SK-N-SH (cell line): ENCODE measurements around the gene PTPRG. TPM values are rescaled to one million over a fixed set of nuclear protein-coding genes. Genes with fewer than 3 reads are reported as not detected.

ENCODE experiments used
- CTCF ChIA-PET: fragments of 300-600, 350-600 bp; formaldehyde crosslinking; extraction: SDS; loops from one replicate; lab custom pipeline; 2021; lab: Yijun Ruan, JAX
- POLR2A ChIA-PET: fragments of 350-600 bp; sonication (Branson Sonifier 250); formaldehyde crosslinking; extraction: SDS; loops from one replicate; lab custom pipeline; 2020; ENCODE audit warnings: antibody characterized with exemption, inconsistent platforms; lab: Yijun Ruan, JAX
- DNase-seq: peaks from one replicate; pipeline ENCODE4 v3.0.0; 2012
- H2AFZ ChIP-seq: fragments of 200-600 bp; sonication (generic); 2 replicates; pipeline ENCODE4 v1.8.1; 2016; ENCODE audit warnings: antibody characterized with exemption, mild to moderate bottlenecking, low read depth
- H3F3A ChIP-seq: fragments of 200-600 bp; sonication (generic); replicated peaks from 2 replicates; pipeline ENCODE3; 2016; ENCODE audit warnings: antibody characterized with exemption, mild to moderate bottlenecking; ENCODE audit not compliant: insufficient read depth
- H3K27ac ChIP-seq, 2 experiments: fragments of 200-500 bp in 1 of 2; fragments of 200-600 bp in 1 of 2; sonication (Bioruptor generic) in 1 of 2; sonication (generic), shearing (Covaris generic) in 1 of 2; 2 replicates each; pipeline versions ENCODE4 v1.5.1 to v1.6.1; 2014 to 2016; ENCODE audit warnings: low read depth in 2 of 2, inconsistent platforms in 1 of 2, low read length in 1 of 2, mild to moderate bottlenecking in 1 of 2, mixed read lengths in 1 of 2
- H3K27me3 ChIP-seq: fragments of 200-600 bp; sonication (generic), shearing (Covaris generic); 2 replicates; pipeline ENCODE4 v1.6.1; 2016; ENCODE audit warnings: mixed run types; ENCODE audit not compliant: insufficient read depth
- H3K36me3 ChIP-seq, 2 experiments: fragments of 200-500 bp in 1 of 2; fragments of 200-600 bp in 1 of 2; sonication (Bioruptor generic) in 1 of 2; sonication (generic) in 1 of 2; replicated peaks in 1 of 2; 2 replicates each; pipeline versions ENCODE3 to v1.5.1; 2014 to 2016; ENCODE audit warnings: low read length in 1 of 2, mild to moderate bottlenecking in 1 of 2; ENCODE audit not compliant: insufficient read depth in 2 of 2, control insufficient read depth in 1 of 2
- H3K4me1 ChIP-seq, 2 experiments: fragments of 200-500 bp in 1 of 2; fragments of 200-600 bp in 1 of 2; sonication (Bioruptor generic) in 1 of 2; sonication (generic), shearing (Covaris generic) in 1 of 2; 2 replicates each; pipeline versions ENCODE4 v1.5.1 to v1.6.1; 2014 to 2016; ENCODE audit warnings: low read depth in 1 of 2, low read length in 1 of 2, mixed run types in 1 of 2; ENCODE audit not compliant: insufficient read depth in 2 of 2, control insufficient read depth in 1 of 2
- H3K4me2 ChIP-seq: fragments of 200-600 bp; sonication (generic), shearing (Covaris generic); 2 replicates; pipeline ENCODE4 v1.6.1; 2017; ENCODE audit warnings: mixed run types
- H3K4me3 ChIP-seq, 2 experiments: fragments of 200-500 bp in 1 of 2; fragments of 200-600 bp in 1 of 2; sonication (Bioruptor generic) in 1 of 2; sonication (generic), shearing (Covaris generic) in 1 of 2; 2 replicates each; pipeline versions ENCODE4 v1.5.1 to v1.8.1; 2014 to 2016; ENCODE audit warnings: low read depth in 2 of 2, inconsistent platforms in 1 of 2, low read length in 1 of 2, mild to moderate bottlenecking in 1 of 2, mixed read lengths in 1 of 2, moderate library complexity in 1 of 2
- H3K79me2 ChIP-seq: fragments of 200-600 bp; sonication (generic); 2 replicates; pipeline ENCODE4 v1.8.1; 2017; ENCODE audit warnings: mild to moderate bottlenecking; ENCODE audit not compliant: insufficient read depth
- H3K9ac ChIP-seq: fragments of 200-600 bp; sonication (generic); 2 replicates; pipeline ENCODE4 v1.6.1; 2017; ENCODE audit warnings: mixed run types
- H3K9me2 ChIP-seq: fragments of 200-600 bp; sonication (generic); 2 replicates; pipeline ENCODE4 v1.6.1; 2017; ENCODE audit warnings: mixed run types
- H3K9me3 ChIP-seq: fragments of 200-600 bp; sonication (generic); 2 replicates; pipeline ENCODE4 v1.6.1; 2017; ENCODE audit warnings: mixed run types, mild to moderate bottlenecking, moderate library complexity
- H4K20me1 ChIP-seq: fragments of 200-600 bp; sonication (generic); 2 replicates; pipeline ENCODE4 v1.6.1; 2017; ENCODE audit warnings: mild to moderate bottlenecking, mixed run types; ENCODE audit not compliant: insufficient read depth
- EP300 ChIP-seq, 2 experiments: IDR thresholded peaks; 2 replicates each; pipeline versions ENCODE4 v1.4.0 to v1.6.1; 2012; ENCODE audit warnings: borderline replicate concordance in 1 of 2, low read depth in 1 of 2, low read length in 1 of 2
- FOSL2 ChIP-seq: IDR thresholded peaks from 2 replicates; pipeline ENCODE4 v1.4.0; 2012; ENCODE audit warnings: low read depth, mild to moderate bottlenecking, moderate library complexity, borderline replicate concordance
- GATA2 ChIP-seq: sonication (generic); formaldehyde crosslinking; IDR thresholded peaks from 2 replicates; pipeline ENCODE4 v1.5.0; 2020; ENCODE audit warnings: mild to moderate bottlenecking, missing genetic modification reagents
- JUND ChIP-seq: IDR thresholded peaks from 2 replicates; pipeline ENCODE4 v1.4.0; 2012
- MXI1 ChIP-seq: IDR thresholded peaks from 2 replicates; pipeline ENCODE4 v1.6.1; 2012; ENCODE audit warnings: mild to moderate bottlenecking, low read depth, low read length, improper control_type of control experiment
- NFIC ChIP-seq: IDR thresholded peaks from 2 replicates; pipeline ENCODE4 v1.4.0; 2012; ENCODE audit warnings: borderline replicate concordance
- NRF1 ChIP-seq: IDR thresholded peaks from 2 replicates; pipeline ENCODE4 v1.6.1; 2012; ENCODE audit warnings: low read depth, mild to moderate bottlenecking, low read length
- POLR2AphosphoS5 ChIP-seq: IDR thresholded peaks from 2 replicates; pipeline ENCODE4 v1.6.1; 2012; ENCODE audit warnings: low read depth, low read length
- RAD21 ChIP-seq: IDR thresholded peaks from 2 replicates; pipeline ENCODE4 v1.6.1; 2012; ENCODE audit warnings: mild to moderate bottlenecking, low read length
- RCOR1 ChIP-seq: fragments of 150-350 bp; IDR thresholded peaks from 2 replicates; pipeline ENCODE4 v1.6.1; 2017; ENCODE audit warnings: antibody characterized with exemption, low read length
- SIN3A ChIP-seq: IDR thresholded peaks from 2 replicates; pipeline ENCODE4 v1.6.1; 2012; ENCODE audit warnings: low read depth, mild to moderate bottlenecking, low read length, moderate library complexity, borderline replicate concordance
- SMC3 ChIP-seq: IDR thresholded peaks from 2 replicates; pipeline ENCODE4 v1.6.1; 2012; ENCODE audit warnings: low read depth, low read length, improper control_type of control experiment
- TAF1 ChIP-seq: IDR thresholded peaks from 2 replicates; pipeline ENCODE4 v1.6.1; 2012; ENCODE audit warnings: low read depth, mild to moderate bottlenecking, low read length, moderate library complexity, borderline replicate concordance
- TCF12 ChIP-seq: IDR thresholded peaks from 2 replicates; pipeline ENCODE4 v1.4.0; 2012
- TEAD4 ChIP-seq: IDR thresholded peaks from 2 replicates; pipeline ENCODE4 v1.4.0; 2012; ENCODE audit warnings: mild to moderate bottlenecking, borderline replicate concordance; ENCODE audit not compliant: insufficient read depth
- YY1 ChIP-seq: IDR thresholded peaks from 2 replicates; pipeline ENCODE4 v1.4.0; 2012; ENCODE audit warnings: low read depth, mild to moderate bottlenecking
- WGBS: methylation state at CpG from one replicate; pipeline ENCODE4 v1.1.6; 2017; ENCODE audit warnings: low lambda C conversion rate; 5-methylcytosine and 5-hydroxymethylcytosine counted together
- polyA plus RNA-seq, 3 experiments: library from polyadenylated mRNA; depleted of rRNA; stranded (reverse); fragments of >200 nt; gene quantifications; 2 replicates each; pipeline ENCODE4 v1.2.3, GENCODE V29; 2012
- TF ChIP-seq, protein P1 (sequence below): IDR thresholded peaks from 2 replicates; pipeline ENCODE4 v1.6.1; 2012; ENCODE audit warnings: mild to moderate bottlenecking, low read depth, low read length, moderate library complexity
- TF ChIP-seq, protein P2 (sequence below): fragments of 150-350 bp; IDR thresholded peaks from 2 replicates; pipeline ENCODE4 v1.6.1; 2016; ENCODE audit warnings: mild to moderate bottlenecking, low read depth, low read length
- TF ChIP-seq, protein P3 (sequence below): IDR thresholded peaks from 2 replicates; pipeline ENCODE4 v1.4.0; 2012; ENCODE audit warnings: low read depth, borderline replicate concordance
- TF ChIP-seq, protein P4 (sequence below): IDR thresholded peaks from 2 replicates; pipeline ENCODE4 v1.4.0; 2012; ENCODE audit warnings: low read depth
- TF ChIP-seq, protein P5 (sequence below): fragments of 150-350 bp; IDR thresholded peaks from 2 replicates; pipeline ENCODE4 v1.6.1; 2017; ENCODE audit warnings: antibody characterized with exemption, low read length, low read depth, borderline replicate concordance
- TF ChIP-seq, protein P6 (sequence below): IDR thresholded peaks from 2 replicates; pipeline ENCODE4 v1.4.0; 2012; ENCODE audit warnings: low read depth, borderline replicate concordance
- TF ChIP-seq, protein P7 (sequence below): fragments of 200-600 bp; sonication (generic); IDR thresholded peaks from 2 replicates; pipeline ENCODE4 v1.6.1; 2017; ENCODE audit warnings: antibody characterized with exemption, mild to moderate bottlenecking, moderate library complexity

Gene PTPRG
- polyA plus RNA-seq, 1 of the 3 experiments (the other 2 are of a cell fraction): 14.1 TPM

DNA sequence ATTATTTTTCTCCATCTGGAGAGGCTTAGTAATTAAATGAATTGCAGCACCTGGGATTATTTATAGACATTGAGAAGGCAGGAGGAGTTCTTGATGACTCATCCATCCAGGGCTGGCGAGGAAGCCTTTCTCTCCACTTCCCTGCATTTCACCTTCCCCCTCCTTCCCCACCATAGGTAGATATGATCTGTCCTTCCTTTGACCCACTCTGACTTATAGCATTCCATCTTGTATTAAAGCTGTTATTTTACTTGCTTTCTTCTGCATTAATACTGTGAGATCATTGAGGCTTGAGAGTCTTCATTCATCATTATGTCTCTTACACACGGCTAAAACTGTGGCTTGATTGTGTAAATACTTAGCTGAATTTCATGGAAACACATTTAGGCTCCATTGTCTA is 523.2 kb downstream of the PTPRG start:
- Histone ChIP-seq H3K4me3 (no peak overlapping the region), H3K27me3 (no peaks in the 10 kb centered on the region), H3K27ac (peak overlapping the region; percentile 16 to 56; a peak in 2 of 4 replicates), H3K79me2 (no peaks in the 10 kb centered on the region), H3F3A (peaks cover 13% of the 10 kb centered on the region), H3K4me2 (peak overlapping the region; percentile 63), H4K20me1 (no peaks in the 10 kb centered on the region), H2AFZ (no peak overlapping the region), H3K4me1 (peaks cover 2 to 12% of the 10 kb centered on the region in 2 experiments), H3K9me3 (no peaks in the 10 kb centered on the region), H3K9me2 (no peaks in the 10 kb centered on the region), H3K36me3 (peaks cover 0 to 2% of the 10 kb centered on the region in 2 experiments), H3K9ac (no peak overlapping the region)
- WGBS: 12% methylated on average over 2 of the region's 2 CpGs
- POLR2A ChIA-PET: no interaction called here
- CTCF ChIA-PET: interaction anchor here (0.6 kb wide), 1 partner anchor 30 kb away, joined by 3 read pairs; no protein-coding TSS in a partner anchor
- DNase-seq: peak; percentile 6
- peak; percentile 4; the same call in 1 of the 2 replicates for TF ChIP-seq RAD21
- TF ChIP-seq, protein P1, sequence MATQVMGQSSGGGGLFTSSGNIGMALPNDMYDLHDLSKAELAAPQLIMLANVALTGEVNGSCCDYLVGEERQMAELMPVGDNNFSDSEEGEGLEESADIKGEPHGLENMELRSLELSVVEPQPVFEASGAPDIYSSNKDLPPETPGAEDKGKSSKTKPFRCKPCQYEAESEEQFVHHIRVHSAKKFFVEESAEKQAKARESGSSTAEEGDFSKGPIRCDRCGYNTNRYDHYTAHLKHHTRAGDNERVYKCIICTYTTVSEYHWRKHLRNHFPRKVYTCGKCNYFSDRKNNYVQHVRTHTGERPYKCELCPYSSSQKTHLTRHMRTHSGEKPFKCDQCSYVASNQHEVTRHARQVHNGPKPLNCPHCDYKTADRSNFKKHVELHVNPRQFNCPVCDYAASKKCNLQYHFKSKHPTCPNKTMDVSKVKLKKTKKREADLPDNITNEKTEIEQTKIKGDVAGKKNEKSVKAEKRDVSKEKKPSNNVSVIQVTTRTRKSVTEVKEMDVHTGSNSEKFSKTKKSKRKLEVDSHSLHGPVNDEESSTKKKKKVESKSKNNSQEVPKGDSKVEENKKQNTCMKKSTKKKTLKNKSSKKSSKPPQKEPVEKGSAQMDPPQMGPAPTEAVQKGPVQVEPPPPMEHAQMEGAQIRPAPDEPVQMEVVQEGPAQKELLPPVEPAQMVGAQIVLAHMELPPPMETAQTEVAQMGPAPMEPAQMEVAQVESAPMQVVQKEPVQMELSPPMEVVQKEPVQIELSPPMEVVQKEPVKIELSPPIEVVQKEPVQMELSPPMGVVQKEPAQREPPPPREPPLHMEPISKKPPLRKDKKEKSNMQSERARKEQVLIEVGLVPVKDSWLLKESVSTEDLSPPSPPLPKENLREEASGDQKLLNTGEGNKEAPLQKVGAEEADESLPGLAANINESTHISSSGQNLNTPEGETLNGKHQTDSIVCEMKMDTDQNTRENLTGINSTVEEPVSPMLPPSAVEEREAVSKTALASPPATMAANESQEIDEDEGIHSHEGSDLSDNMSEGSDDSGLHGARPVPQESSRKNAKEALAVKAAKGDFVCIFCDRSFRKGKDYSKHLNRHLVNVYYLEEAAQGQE: no peak
- TF ChIP-seq, protein P2, sequence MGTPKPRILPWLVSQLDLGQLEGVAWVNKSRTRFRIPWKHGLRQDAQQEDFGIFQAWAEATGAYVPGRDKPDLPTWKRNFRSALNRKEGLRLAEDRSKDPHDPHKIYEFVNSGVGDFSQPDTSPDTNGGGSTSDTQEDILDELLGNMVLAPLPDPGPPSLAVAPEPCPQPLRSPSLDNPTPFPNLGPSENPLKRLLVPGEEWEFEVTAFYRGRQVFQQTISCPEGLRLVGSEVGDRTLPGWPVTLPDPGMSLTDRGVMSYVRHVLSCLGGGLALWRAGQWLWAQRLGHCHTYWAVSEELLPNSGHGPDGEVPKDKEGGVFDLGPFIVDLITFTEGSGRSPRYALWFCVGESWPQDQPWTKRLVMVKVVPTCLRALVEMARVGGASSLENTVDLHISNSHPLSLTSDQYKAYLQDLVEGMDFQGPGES: no peak
- TF ChIP-seq JUND: peak; percentile 59
- no peak for TF ChIP-seq NRF1
- TF ChIP-seq, protein P3, sequence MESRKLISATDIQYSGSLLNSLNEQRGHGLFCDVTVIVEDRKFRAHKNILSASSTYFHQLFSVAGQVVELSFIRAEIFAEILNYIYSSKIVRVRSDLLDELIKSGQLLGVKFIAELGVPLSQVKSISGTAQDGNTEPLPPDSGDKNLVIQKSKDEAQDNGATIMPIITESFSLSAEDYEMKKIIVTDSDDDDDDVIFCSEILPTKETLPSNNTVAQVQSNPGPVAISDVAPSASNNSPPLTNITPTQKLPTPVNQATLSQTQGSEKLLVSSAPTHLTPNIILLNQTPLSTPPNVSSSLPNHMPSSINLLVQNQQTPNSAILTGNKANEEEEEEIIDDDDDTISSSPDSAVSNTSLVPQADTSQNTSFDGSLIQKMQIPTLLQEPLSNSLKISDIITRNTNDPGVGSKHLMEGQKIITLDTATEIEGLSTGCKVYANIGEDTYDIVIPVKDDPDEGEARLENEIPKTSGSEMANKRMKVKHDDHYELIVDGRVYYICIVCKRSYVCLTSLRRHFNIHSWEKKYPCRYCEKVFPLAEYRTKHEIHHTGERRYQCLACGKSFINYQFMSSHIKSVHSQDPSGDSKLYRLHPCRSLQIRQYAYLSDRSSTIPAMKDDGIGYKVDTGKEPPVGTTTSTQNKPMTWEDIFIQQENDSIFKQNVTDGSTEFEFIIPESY: no peak
- TF ChIP-seq GATA2 (CRISPR knock-in tag): no peak
- TF ChIP-seq, protein P4, sequence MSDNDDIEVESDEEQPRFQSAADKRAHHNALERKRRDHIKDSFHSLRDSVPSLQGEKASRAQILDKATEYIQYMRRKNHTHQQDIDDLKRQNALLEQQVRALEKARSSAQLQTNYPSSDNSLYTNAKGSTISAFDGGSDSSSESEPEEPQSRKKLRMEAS: no peak
- peak; percentile 87 for TF ChIP-seq TCF12
- TF ChIP-seq, protein P5, sequence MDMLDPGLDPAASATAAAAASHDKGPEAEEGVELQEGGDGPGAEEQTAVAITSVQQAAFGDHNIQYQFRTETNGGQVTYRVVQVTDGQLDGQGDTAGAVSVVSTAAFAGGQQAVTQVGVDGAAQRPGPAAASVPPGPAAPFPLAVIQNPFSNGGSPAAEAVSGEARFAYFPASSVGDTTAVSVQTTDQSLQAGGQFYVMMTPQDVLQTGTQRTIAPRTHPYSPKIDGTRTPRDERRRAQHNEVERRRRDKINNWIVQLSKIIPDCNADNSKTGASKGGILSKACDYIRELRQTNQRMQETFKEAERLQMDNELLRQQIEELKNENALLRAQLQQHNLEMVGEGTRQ: no peak
- peak; percentile 37; the same call in 1 of the 2 replicates for TF ChIP-seq TEAD4
- TF ChIP-seq FOSL2: peak; percentile 70; the same call in 1 of the 2 replicates
- TF ChIP-seq YY1: no peak; the same call in 1 of the 2 replicates
- TF ChIP-seq TAF1: no peak
- no peak for TF ChIP-seq SMC3
- TF ChIP-seq POLR2AphosphoS5: 0 out of 2 replicates have a peak, but pooled peaks have one; percentile 30
- TF ChIP-seq, protein P6, sequence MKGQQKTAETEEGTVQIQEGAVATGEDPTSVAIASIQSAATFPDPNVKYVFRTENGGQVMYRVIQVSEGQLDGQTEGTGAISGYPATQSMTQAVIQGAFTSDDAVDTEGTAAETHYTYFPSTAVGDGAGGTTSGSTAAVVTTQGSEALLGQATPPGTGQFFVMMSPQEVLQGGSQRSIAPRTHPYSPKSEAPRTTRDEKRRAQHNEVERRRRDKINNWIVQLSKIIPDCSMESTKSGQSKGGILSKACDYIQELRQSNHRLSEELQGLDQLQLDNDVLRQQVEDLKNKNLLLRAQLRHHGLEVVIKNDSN: no peak
- TF ChIP-seq EP300 (IDR thresholded peaks at IDR 0.05; ENCODE audit: borderline replicate concordance in 1 of 2, low read depth in 1 of 2, low read length in 1 of 2): peak; percentile 48 to 80; a peak in 3 of 4 replicates
- TF ChIP-seq, protein P7, sequence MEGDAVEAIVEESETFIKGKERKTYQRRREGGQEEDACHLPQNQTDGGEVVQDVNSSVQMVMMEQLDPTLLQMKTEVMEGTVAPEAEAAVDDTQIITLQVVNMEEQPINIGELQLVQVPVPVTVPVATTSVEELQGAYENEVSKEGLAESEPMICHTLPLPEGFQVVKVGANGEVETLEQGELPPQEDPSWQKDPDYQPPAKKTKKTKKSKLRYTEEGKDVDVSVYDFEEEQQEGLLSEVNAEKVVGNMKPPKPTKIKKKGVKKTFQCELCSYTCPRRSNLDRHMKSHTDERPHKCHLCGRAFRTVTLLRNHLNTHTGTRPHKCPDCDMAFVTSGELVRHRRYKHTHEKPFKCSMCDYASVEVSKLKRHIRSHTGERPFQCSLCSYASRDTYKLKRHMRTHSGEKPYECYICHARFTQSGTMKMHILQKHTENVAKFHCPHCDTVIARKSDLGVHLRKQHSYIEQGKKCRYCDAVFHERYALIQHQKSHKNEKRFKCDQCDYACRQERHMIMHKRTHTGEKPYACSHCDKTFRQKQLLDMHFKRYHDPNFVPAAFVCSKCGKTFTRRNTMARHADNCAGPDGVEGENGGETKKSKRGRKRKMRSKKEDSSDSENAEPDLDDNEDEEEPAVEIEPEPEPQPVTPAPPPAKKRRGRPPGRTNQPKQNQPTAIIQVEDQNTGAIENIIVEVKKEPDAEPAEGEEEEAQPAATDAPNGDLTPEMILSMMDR: no peak
- TF ChIP-seq RCOR1: no peak
- no peak for TF ChIP-seq MXI1
- TF ChIP-seq NFIC: peak; percentile 48; the same call in 1 of the 2 replicates
- TF ChIP-seq SIN3A: 0 out of 2 replicates have a peak, but pooled peaks have one; percentile 57
